GM03348 (cell line): Measurements from ENCODE around the gene BTF3L4.
A peak's percentile ranks its signal among the peaks of the same experiment; 100 is the strongest.
"Not testable (repeated sequence)": the region's sequence is repeated elsewhere in the genome, so short reads cannot be mapped to it uniquely, and the experiment has no call there.

Experiments
- DNase-seq: peaks from one replicate; pipeline ENCODE4 v3.0.0; 2012; ENCODE audit warnings: low spot score

BTF3L4 gene

GRCh38 chr1:52056163-52056936 is at the start of gene BTF3L4:
TSS of gene BTF3L4 (plus strand) at chr1:52056295. CDS start at chr1:52059848, 3,553 bp downstream.
- peak; percentile 94 for DNase-seq

GRCh38 chr1:52007215-52008002 is 48.7 kb upstream of the BTF3L4 start:
- DNase-seq: no peak

GRCh38 chr1:52008071-52008809 is 47.9 kb upstream of the BTF3L4 start:
- DNase-seq: no peak

- no peak for DNase-seq
Observed at GRCh38 chr1:52022133-52022532, 34.0 kb upstream of the BTF3L4 start.

- DNase-seq: no peak
Observed at GRCh38 chr1:52026278-52026677, 29.8 kb upstream of the BTF3L4 start.

- DNase-seq: no peak
Observed at GRCh38 chr1:52028328-52028727, 27.8 kb upstream of the BTF3L4 start.

- DNase-seq: not testable (repeated sequence)
Observed at GRCh38 chr1:52028839-52029238, 27.3 kb upstream of the BTF3L4 start.

GRCh38 chr1:52032124-52032784 is 23.8 kb upstream of the BTF3L4 start:
- DNase-seq: no peak

GRCh38 chr1:52032785-52033131 is 23.3 kb upstream of the BTF3L4 start:
- peak; percentile 62 for DNase-seq

- DNase-seq: peak; percentile 91
Observed at GRCh38 chr1:52033190-52034049, 22.7 kb upstream of the BTF3L4 start, which contains the start of gene KTI12. TSS of gene KTI12 (minus strand) at chr1:52033810. CDS start at chr1:52033761, 49 bp downstream.

GRCh38 chr1:52034050-52034384 is 22.1 kb upstream of the BTF3L4 start:
- no peak for DNase-seq

- DNase-seq: no peak
Observed at GRCh38 chr1:52037402-52037814, 18.7 kb upstream of the BTF3L4 start.

- DNase-seq: no peak
Observed at GRCh38 chr1:52037909-52038308, 18.2 kb upstream of the BTF3L4 start.

GRCh38 chr1:52041551-52042185 is 14.4 kb upstream of the BTF3L4 start:
- DNase-seq: no peak

GRCh38 chr1:52045236-52045635 is 10.9 kb upstream of the BTF3L4 start:
- DNase-seq: no peak

GRCh38 chr1:52045666-52046195 is 10.4 kb upstream of the BTF3L4 start:
- DNase-seq: not testable (repeated sequence)

GRCh38 chr1:52049337-52049736 is 6.8 kb upstream of the BTF3L4 start:
- DNase-seq: not testable (repeated sequence)

GRCh38 chr1:52053862-52054261 is 2.2 kb upstream of the BTF3L4 start:
- DNase-seq: no peak

GRCh38 chr1:52054496-52055065 is 1.5 kb upstream of the BTF3L4 start:
- DNase-seq: no peak
